AG08396 (cell line): ENCODE data around the gene LCN10.

Experiments
- DNase-seq: peaks from one replicate; pipeline ENCODE4 v3.0.0; 2012; ENCODE audit warnings: low spot score, mixed read lengths

The LCN10 gene

DNA sequence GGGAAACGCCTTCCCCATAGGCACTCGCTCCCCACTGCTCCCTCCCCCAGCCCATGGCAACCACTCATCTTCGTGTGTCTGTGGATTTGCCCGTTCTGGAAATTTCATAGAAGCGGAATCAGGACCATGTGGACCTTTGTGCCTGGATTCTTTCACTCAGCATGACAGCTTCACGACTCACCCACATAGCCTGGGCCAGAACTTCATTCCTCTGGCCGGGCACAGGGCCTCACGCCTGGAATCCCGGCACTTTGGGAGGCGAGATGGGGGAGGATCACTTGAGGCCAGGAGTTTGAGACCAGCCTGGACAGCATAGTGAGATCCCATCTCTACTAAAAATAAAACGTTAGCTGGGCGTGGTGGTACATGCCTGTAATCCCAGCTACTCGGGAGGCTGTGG is 42.4 kb downstream of the LCN10 start:
- DNase-seq: no peak

DNA sequence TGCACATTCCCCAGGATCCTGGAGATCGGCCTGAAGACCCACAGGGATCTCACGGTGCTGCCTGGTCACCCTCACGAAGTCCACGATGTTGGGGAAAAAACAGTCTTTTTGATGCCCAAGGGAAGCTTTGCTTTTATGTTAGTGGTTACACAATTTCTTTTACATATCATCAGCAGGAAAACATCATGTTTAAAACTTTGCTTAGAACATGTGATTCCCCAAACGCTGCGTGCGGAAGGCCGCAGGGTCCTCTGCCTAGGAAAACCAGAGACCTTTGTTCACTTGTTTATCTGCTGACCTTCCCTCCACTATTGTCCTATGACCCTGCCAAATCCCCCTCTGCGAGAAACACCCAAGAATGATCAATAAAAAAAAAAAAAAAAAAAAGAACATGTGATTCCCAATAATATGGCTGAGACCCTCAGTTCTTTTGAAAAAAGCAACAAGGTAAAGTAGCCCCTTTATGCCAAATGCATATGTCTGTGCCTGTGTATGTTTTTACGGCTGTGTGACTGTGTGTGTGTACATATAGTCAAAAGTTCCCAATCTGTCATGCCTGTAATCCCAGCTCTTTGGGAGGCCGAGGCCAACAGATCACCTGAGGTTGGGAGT is 44.0 kb downstream of the LCN10 start:
- no peak for DNase-seq

DNA sequence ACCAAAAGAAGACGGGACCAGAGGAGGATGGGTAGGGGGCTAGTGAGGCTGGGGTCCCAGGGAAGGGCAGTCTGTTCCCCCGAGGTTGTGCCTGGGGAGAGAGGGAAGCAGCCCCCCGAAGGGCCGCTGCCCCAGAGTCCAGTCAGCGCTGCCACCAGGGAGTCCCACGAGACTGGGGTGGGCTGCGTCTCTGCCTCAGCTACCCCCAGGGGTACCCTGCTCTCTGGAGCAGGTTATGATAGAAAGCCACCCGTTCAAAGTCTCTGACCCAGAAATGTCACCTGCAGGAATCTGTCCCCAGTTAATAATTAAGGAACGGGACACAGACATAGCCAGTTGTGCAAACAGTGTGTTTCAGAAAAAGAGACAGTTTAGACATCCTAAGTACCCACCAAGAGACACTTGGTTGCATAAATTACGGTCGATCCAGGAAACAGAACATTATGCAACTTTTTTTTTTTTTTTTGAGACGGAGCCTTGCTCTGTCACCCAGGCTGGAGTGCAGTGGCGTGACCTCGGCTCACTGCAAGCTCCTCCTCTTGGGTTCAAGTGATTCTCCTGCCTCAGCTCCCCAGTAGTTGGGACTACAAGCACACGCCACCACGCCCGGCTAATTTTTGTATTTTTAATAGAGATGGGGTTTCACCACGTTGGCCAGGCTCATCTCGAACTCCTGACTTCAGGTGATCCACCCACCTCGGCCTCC is 44.8 kb downstream of the LCN10 start:
- DNase-seq: no peak

DNA sequence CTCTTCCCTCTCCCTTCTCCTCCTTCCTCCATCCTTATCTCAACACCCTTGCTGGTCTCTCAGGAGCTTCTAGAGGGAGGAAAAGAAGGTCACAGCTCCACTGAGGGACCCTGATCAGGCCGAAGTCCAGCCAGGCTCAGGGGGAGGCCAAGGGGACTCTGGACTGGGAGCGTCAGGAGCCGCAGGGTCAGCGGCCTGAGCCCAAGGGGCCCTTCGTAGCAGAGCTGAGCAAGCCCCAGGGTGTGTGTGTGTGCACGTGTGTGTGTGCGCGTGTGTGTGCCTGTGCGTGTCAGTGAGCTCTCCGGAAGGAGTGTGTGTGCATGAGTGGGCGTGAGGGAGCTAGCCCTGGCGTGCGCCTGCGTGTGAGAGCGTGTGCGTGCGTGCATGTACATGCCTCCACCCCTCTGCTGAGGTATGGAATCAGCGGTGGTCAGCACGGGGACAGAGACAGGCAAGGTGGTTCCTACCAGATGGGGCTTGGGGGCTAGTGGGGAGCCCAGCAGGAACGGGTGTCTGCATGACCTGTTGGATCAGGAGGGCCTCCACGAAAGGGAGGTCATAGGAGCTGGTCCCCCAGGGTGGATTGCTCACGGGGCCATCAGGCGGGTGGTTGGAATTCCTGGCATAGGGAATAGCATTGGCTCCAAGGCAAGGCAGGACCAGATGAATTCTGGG is 45.5 kb downstream of the LCN10 start:
- DNase-seq: no peak

DNA sequence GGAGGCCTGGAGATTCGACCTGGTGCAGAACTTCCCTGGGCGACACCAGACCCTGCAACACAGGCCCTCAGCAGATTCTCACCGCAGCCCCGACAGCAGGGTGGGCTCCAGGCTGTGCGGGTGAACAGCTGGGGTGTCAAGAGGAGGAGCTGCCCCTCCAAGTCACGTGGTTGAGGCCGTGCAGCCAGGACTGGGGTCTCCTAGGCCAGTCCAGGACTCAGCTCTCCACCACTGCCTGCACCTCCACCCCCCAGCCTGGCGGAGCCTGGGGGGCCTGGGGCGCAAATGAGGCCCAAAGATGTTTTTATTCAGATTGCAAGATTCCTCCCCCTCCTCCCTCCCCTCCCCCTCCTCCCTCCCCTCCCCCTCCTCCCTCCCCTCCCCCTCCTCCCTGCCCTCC is 46.2 kb downstream of the LCN10 start:
- no peak for DNase-seq

DNA sequence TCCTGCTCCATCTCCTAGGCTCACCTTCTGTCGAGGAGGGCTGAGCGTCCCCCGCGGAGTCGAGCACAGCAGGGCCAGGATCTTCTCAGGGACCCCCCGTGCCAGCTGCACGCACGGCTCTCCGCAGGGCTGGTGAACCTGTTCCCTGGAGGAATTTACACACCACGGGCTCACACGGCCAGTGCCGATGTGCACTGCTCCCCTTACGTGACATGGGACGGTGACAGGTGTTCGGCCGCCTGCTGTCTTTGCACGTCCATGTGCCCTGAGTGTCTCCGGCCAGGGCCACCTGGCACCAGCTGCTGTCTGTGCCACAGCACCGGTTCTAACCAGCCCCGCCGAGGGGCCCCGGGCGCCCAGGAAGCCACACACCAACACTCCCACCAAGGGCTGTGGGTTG is 46.8 kb downstream of the LCN10 start:
- DNase-seq: no peak

DNA sequence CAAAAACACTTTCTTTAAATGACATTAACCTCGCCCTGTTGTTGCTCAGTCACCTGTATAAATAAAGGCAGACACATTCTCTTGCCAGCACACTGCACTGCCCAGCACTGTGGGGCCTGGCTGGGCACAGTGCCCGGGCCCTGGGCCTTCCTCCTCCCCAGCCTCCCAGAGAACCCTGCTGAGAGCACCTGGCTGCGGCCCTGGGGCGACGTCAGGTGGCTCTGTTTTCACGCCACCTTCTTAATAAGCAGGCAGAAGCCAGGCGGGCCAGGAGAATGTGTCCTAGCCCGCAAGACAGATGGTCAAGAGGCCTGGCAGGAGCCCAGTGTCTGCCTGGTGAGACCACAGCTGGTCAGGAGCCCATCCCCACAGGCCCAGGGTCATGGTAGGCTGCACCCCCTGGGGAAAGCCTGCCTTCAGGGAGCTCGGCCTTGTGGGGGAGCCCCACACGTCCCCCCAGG is 47.3 kb downstream of the LCN10 start:
- no peak for DNase-seq

DNA sequence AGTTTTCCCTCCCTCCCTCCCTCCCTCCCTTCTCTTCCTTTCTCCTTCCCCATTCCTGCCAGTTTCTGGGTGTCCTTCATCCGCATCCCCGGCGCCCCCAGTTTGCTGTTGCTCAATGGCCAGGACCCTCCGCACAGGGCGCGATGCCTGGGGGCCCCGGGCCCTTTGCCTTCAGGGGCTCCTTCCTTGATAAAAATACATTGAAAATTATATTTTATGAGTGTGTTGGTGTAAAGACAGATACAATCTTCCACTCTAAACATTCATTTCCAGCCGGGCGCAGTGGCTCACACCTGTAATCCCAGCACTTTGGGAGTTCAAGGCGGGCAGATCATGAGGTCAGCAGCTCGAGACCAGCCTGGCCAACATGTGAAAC is 47.9 kb downstream of the LCN10 start:
- no peak for DNase-seq

DNA sequence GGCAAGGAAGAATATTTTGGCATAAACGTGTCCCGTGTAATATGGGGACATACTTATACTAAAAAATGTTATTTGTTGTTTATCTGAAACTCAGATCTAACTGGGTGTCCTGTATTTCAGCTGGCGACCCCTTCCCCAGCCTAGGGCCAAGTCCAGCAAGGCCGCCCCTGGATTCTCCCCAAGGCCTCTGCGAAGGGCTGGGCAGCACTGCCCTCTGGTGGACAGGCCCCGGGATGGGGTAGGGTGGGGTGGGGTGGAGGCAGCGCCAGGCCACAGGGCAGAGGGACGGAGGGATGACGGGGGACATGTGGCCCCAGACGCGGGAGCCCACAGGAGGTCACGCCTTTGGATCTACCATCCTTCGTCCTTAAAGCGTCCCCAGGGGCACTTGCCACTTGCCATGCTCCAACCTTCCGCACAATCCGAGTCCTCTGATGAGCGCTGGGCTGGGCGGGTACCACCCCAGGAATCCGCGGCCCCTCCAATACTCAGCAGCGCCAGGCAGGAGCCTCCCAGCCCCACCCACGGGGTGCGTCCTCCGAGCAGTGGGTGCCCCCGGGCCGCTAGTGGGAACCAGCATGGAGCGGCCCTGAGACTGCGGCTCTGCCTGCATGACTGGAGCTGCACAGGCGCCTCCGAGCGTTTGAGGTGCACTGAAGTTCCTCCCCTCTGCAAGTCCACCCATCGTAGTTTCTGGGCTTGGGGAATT is 48.4 kb downstream of the LCN10 start:
- peak; percentile 85 for DNase-seq

DNA sequence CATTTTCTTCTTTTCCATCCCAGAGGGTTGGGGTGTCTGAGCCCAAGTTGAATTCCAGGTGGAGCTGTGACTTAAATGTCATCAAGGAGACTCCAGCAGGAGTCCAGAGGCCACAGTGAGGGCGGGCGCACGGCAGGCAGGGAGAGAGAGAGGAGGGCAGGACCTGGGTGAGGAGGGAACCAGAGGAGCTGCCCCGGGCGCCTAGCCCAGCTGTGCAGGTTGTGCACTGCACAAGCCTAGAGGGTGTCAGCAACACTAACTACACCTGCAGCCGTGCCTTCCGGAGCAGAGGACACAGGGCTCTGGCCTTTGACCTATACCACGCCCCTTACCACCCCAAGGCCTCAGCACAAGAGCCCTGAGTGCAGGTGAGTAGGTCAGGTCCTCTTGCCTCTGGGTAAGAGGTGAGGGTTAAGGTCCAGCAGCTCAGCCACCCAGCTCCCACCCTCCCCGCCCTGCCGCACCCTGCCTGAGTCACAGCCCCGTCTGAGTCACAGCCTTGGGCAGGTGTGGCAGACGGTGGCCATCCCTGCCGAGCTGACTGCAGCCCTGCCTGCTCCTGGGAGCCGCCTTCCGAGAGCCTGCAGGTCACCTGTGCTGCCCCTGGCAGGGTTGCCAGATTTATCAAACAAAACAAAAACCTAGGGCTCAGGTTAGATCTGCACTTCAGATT is 49.1 kb downstream of the LCN10 start:
- peak; percentile 65 for DNase-seq

DNA sequence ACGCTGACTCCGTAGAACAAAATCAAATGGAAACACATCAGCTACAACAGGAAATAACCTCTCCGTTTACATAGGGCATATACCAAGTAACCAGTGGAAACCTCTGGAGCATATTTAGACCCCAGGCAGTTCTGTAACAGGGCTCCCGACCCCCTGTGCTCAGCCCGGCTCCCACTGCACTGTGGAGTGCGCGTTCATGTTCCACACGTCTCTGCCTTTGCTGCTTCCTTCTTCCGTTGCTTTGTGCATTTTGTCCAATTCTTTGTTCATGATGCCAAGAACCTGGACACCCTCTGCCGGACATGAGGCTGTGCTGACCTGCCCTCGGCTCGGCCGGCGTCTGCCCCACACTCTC is 49.6 kb downstream of the LCN10 start:
- no peak for DNase-seq

DNA sequence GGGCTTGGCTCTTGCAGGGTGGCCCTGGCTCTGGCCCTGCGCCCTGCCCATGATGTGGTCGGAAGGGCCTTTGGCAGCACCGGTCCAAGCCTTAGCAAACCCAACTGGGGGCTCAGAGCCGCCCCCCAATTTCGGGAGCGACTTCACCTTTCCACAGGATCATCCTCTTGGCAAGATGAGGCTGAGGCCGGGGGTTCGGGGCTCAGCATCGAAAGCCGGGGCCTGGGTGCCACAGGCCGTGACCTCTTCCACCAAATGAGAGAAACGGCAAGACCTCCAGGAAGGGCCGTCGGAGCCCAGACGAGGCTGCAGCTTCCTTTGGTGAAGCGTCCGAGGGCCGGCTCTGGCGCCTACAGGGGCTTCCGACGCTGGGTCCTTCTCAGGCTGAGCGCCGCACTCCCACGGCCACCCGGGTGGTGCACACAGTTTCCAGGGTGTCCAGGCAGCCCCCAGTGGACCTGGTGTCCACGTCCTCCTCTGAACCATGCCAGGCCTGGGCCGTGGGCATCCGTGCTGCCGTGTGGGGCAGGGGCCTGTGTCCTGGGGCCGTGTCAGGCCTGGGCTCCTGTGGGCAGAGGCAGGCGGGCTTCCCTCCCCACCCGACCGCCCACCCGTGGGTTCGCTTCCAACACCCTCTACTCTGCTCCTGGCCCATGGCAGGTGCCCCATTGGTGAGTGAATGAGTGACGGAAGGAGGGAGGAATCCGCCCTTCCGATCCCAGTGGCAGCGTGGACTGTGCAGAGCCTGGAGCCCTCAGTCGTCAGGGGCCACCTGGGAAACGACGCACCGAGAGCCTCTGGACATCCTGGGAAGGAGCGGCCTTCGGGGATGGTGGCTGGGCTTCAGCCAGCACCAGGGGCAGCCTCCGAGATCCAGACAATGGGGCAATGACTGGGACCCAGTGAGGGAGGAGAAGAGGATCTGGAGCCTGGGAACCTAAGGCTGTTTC is 50.3 kb downstream of the LCN10 start:
- DNase-seq: no peak

DNA sequence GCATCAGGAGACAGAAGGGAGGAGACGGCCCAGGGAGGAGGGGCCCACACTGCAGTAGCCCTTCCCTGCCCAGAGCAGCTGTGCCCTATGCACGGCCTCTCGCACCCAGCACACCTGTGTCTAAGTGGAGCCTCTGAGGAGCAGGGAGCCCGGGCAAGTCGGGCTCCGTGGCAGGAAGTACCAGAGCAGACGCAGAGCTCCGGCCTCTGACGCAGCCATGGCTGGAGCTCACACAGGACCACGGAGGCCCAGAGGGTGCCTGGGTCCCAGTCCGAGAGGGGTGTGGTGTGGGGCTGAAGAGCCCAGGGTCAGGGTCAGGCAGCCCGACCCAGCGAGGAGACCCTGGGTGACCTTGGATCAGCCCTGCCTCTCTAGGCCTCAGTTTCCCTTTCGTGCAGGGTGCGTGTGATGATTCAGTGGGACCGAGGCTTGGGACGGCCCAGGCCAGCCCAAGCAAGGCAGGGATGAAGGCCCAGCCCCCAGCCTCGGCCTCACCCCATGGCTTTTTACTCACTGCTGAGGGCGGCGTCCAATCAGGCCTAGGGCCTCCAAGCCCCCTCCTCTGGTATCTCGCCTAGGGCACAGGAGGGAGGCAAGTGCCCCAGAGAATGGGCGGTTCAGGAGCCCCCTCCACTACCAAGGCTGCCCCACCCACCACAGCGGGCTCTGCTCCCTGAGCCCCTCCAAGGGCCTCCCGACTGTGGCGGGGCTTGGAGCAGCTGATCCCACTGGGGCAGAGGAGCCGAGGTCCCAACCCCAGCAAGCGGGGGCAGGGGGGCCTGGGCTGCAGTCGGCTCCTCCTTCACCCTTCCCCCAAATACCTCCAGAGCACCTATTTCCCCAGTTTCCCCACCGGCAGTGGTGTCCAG is 51.2 kb downstream of the LCN10 start:
- DNase-seq: no peak

DNA sequence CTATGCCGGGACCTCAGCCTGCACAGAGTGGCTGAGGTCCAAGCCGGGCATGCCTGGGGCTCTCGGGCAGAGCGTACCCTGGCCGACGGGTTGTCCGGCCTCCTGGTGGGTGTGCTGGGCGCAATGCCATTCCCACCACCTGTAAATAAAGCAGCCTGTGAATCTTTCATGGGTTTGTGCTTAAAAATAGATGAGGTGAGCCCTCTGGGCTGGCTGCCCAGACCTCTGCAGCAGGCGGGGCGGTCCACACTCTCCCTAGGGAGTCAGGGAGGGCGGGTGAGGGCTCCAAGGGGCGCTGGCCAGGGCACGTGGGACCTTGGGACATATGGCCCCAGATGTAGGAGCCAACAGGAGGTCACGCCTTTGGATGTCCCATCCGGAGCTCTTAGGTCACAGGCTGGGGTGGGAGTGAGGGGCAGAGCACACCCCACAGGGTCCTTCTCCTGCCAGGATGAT is 51.9 kb downstream of the LCN10 start:
- DNase-seq: no peak

DNA sequence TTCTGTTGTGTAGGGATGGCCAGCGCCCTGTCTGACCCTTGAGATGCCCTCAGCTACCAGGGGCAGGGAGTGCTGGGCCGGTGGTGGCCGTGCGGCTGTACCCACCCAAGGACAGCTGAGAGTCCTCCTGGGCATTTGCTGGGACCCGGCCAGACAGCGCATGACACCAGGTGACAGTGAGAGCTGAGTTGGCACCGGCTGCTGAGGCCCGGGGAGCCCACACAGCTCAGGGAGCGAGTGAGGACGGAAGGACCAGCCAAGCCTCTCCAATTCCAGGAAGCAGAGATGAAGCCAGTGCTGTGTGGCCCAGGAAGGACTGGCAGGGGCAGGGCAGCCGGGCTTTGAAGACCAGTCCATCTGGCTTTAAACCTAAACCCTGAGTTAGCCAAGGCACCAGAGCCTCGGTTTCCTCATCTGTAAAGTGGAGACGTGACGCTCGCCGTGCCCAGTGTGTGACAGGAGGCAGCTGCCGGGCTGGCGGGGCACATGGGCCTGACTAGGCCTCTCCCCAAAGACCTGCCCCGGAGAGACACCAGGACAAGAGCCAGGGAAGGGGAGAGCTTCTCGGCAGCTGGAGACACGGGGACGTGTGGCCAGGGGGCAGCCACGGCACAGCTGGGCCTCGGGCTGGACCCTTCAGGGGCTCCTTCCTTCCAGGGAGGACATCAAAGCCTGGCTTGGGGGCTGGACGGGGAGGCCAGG is 52.5 kb downstream of the LCN10 start:
- DNase-seq: no peak

DNA sequence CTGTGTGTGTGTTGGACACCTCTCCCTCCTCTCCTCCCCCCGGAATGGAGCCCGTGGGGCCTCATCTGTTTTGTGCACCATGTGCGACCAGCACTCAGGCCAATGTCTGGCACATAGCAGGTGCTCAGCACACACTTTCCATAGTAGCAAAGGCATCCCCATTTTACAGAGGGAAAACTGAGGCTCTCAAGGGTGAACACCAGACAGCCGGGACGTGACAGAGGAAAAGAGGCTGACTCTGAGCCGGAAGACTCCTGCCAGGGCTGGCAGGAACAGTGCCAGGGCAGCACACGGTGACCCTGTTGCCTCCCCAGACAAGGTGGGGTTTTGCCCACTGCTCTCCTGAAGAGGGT is 53.7 kb downstream of the LCN10 start:
- DNase-seq: no peak

DNA sequence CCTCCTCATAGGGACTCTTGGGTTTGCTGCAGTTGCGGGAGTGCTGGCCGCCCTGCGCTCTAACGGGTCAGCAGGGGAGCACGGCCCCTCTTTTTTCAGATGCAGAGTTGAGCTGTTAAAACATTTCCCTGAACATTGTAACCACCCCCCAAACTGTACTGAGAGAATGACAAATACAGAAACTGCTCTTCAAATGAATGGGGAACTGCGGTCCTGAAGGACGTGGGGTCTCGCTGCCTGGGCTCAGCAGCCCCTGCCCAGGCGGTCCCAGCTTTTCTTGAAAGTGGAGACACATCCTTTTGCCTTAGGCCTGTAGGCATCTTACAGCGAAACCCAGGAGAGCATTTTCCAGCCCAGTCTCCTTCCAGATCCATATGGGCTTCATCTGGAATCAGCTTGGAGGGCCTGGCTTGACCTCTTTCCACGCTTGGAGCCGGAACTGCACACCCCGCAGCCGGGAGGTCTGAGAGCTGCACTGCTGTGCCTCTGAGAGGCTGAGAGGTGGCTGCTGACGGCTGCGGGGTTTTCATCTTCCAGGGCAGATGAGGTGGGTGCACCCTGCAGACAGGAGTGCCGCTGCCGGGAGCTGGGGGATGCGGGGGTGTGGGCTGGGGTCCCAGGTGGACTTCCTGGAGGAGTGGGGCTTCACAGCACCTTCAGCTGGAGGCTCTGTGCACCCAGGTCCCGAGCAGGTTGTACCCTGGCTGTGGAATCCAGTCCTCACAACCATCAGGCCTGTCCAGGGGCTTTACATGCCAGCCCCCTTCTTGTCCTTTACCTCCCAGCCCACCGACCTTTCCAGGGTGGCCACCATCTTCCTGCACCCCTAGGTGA is 54.2 kb downstream of the LCN10 start:
- DNase-seq: no peak
